Transverse colon (tissue), 4 donors: Measurements from ENCODE around the gene PROSER3. TPM values are rescaled to one million over a fixed set of nuclear protein-coding genes. Genes with fewer than 3 reads are reported as not detected.
A peak's percentile ranks its signal among the peaks of the same experiment; 100 is the strongest.

ENCODE experiments used
- DNase-seq: peaks from one replicate; pipeline ENCODE4 v3.0.0-alpha.2; 2019
- H3K27ac ChIP-seq, 4 donors: fragments of 200-600 bp; sonication (generic); 2 replicates each; pipeline ENCODE4 v1.5.1; 2016 to 2018; ENCODE audit warnings: inconsistent platforms in 4 of 4
- H3K27me3 ChIP-seq: fragments of 200-600 bp; sonication (generic); 2 replicates; pipeline ENCODE4 v1.5.1; 2017; ENCODE audit warnings: inconsistent platforms
- H3K36me3 ChIP-seq, 4 donors: fragments of 200-600 bp; sonication (generic); 2 replicates each; pipeline ENCODE4 v1.5.1; 2017 to 2019; ENCODE audit warnings: inconsistent platforms in 4 of 4
- H3K4me1 ChIP-seq, 4 donors: fragments of 200-600 bp; sonication (generic); 2 replicates each; pipeline ENCODE4 v1.5.1; 2017 to 2020; ENCODE audit warnings: inconsistent platforms in 4 of 4
- H3K4me3 ChIP-seq, 4 donors: fragments of 200-600 bp; sonication (generic); 1 replicate in 1 of 4; 2 replicates in 3 of 4; pipeline versions ENCODE4 v1.5.1 to v1.6.1; 2017 to 2019; ENCODE audit warnings: inconsistent platforms in 4 of 4
- H3K9me3 ChIP-seq, 2 donors: fragments of 200-600 bp; sonication (generic); 2 replicates each; pipeline ENCODE4 v1.5.1; 2017 to 2019; ENCODE audit warnings: inconsistent platforms in 2 of 2
- CTCF ChIP-seq, 5 experiments: fragments of 200-600 bp in 3 of 5; fragments of 450-650 bp in 2 of 5; sonication (generic) in 3 of 5; IDR thresholded peaks; 1 replicate in 2 of 5; 2 replicates in 3 of 5; pipeline ENCODE4 v1.5.1; 2016 to 2017; ENCODE audit warnings: antibody characterized with exemption in 5 of 5, inconsistent platforms in 3 of 5, mild to moderate bottlenecking in 2 of 5, moderate library complexity in 1 of 5
- EP300 ChIP-seq: sonication (generic); formaldehyde crosslinking; IDR thresholded peaks from one replicate; pipeline ENCODE4 v1.6.1; 2017; ENCODE audit warnings: antibody characterized with exemption, low read depth
- POLR2A ChIP-seq: fragments of 450-650 bp; IDR thresholded peaks from one replicate; pipeline ENCODE4 v1.6.1; 2016; ENCODE audit warnings: antibody characterized with exemption, mild to moderate bottlenecking, moderate library complexity
- POLR2AphosphoS5 ChIP-seq, 3 donors: sonication (generic); formaldehyde crosslinking; IDR thresholded peaks; one replicate each; pipeline ENCODE4 v1.6.1; 2016; ENCODE audit warnings: antibody characterized with exemption in 3 of 3
- WGBS, 2 donors: methylation state at CpG; one replicate each; pipeline ENCODE4 v1.1.5; 2018; ENCODE audit warnings: low coverage in 1 of 2; 5-methylcytosine and 5-hydroxymethylcytosine counted together
- in situ Hi-C, 4 donors: fragments of 200-750 bp; cut with MboI; loops; one replicate each; pipeline versions ENCODE4 v1.15.0 to v1.15.1; 2017; ENCODE audit warnings: low sequenced_read_pairs in 3 of 4, low pct_ligation_motif_present in 1 of 4, low pct_unique_long_range_greater_than_20kb in 1 of 4
- intact Hi-C: fragments of 100-400 bp; cut with DNase I; formaldehyde crosslinking; loops from one replicate; pipeline ENCODE4 v1.15.1; 2023; ENCODE audit warnings: low total_unique reads
- total RNA-seq, 4 donors: library from RNA; depleted of rRNA; stranded (reverse); fragments of >200 nt; gene quantifications; one replicate each; pipeline ENCODE4 v1.1.0, GENCODE V29; 2016

The PROSER3 gene
- total RNA-seq, 4 donors from 2014 or later, result 9.2 to 42.8 (median 24.6) TPM

- in situ Hi-C loops (no loop called here), intact Hi-C loops (loop anchor here (1.0 to 10.0 kb wide), 2 partner anchors 20 to 170 kb away; partner anchors contain the start of gene TMEM147)
- Histone ChIP-seq H3K36me3 (no peaks in the 10 kb centered on the region), H3K9me3 (no peaks in the 10 kb centered on the region), H3K4me3 (no peak overlapping the region), H3K27ac (peak overlapping the region in 1 of 4 donors; percentile 95), H3K27me3 (no peaks in the 10 kb centered on the region), H3K4me1 (peaks cover 18 to 28% (median 22%) of the 10 kb centered on the region in 4 donors)
- no peak for DNase-seq
- WGBS, 2 donors, result 60% methylated on average over 1 to 14 of the region's 14 CpGs
- TF ChIP-seq POLR2AphosphoS5 (IDR thresholded peaks at IDR 0.05) (no peak), POLR2A (no peak), EP300 (no peak), CTCF (IDR thresholded peaks at IDR 0.05) (no peak)
Observed at GRCh38 chr19:35714601-35715354, 43.2 kb upstream of the PROSER3 start.

GRCh38 chr19:35715355-35715809 lies 42.6 kb upstream of the PROSER3 start:
- intact Hi-C loops (loop anchor here (1.0 to 10.0 kb wide), 2 partner anchors 21 to 171 kb away; partner anchors contain the start of gene TMEM147), in situ Hi-C loops (no loop called here)
- TF ChIP-seq EP300, result no peak
- TF ChIP-seq POLR2AphosphoS5 (IDR thresholded peaks at IDR 0.05), result no peak
- no peak for TF ChIP-seq CTCF (IDR thresholded peaks at IDR 0.05)
- no peak for TF ChIP-seq POLR2A
- 73% methylated on average over 6 of the region's 7 CpGs; no CpG with 5 or more reads in 1 of the 2 donors for WGBS, 2 donors
- Histone ChIP-seq H3K27ac (peak overlapping the region; percentile 91 to 95 (median 92)), H3K9me3 (no peaks in the 10 kb centered on the region), H3K27me3 (no peaks in the 10 kb centered on the region), H3K4me1 (peaks cover 18 to 28% (median 24%) of the 10 kb centered on the region in 4 donors), H3K36me3 (no peaks in the 10 kb centered on the region), H3K4me3 (peak overlapping the region in 2 of 4 donors; percentile 75 to 89)
- DNase-seq, result no peak

- H3K27ac ChIP-seq, result peak overlapping the region; percentile 91 to 95 (median 92)
- peaks cover 0 to under 1% (median 0%) of the 10 kb centered on the region in 4 donors for H3K36me3 ChIP-seq
- H3K27me3 ChIP-seq, result no peaks in the 10 kb centered on the region
- H3K4me3 ChIP-seq, result peak overlapping the region; percentile 75 to 89 (median 86)
- intact Hi-C loops (loop anchor here (1.0 to 10.0 kb wide), 2 partner anchors 22 to 171 kb away; partner anchors contain the start of gene TMEM147), in situ Hi-C loops (no loop called here)
- DNase-seq, result no peak
- H3K4me1 ChIP-seq, result peaks cover 18 to 28% (median 24%) of the 10 kb centered on the region in 4 donors
- whole genome bisulfite sequencing, 2 donors, result 0 to 1% methylated on average over 2 to 52 of the region's 52 CpGs
- H3K9me3 ChIP-seq, result no peaks in the 10 kb centered on the region
- TF ChIP-seq POLR2AphosphoS5 (IDR thresholded peaks at IDR 0.05) (no peak), CTCF (IDR thresholded peaks at IDR 0.05) (no peak), EP300 (no peak), POLR2A (no peak)
Observed at GRCh38 chr19:35715981-35716800, 41.8 kb upstream of the PROSER3 start.
